T-cell (primary cell): Measurements from ENCODE around the gene TNFSF9. TPM values are rescaled to one million over a fixed set of nuclear protein-coding genes. Genes with fewer than 3 reads are reported as not detected.
"Not testable (repeated sequence)": the region's sequence is repeated elsewhere in the genome, so short reads cannot be mapped to it uniquely, and the experiment has no call there.

Experiments used
- ATAC-seq, 4 experiments: fragments of 200-7000 bp in 3 of 4; fragments of 150-1000 bp in 1 of 4; cut with Tn5 transposase; replicated peaks in 1 of 4; 1 replicate in 3 of 4; 2 replicates in 1 of 4; pipeline ENCODE4 v1.10.0; 2021; ENCODE audit warnings: moderate library complexity in 3 of 4, mild to moderate bottlenecking in 2 of 4, moderate number of reproducible peaks in 1 of 4
- CTCF ChIA-PET, 2 donors: fragments of 300-600 bp; sonication (Branson Sonifier 250); formaldehyde crosslinking; loops; one replicate each; lab custom pipeline; 2022; ENCODE audit warnings: antibody characterized with exemption in 2 of 2; lab: Charles Lee
- POLR2A ChIA-PET, 2 donors: fragments of 300-600 bp; sonication (Branson Sonifier 250); formaldehyde crosslinking; loops; one replicate each; lab custom pipeline; 2022; ENCODE audit warnings: antibody characterized with exemption in 2 of 2; lab: Charles Lee
- DNase-seq, 35 experiments: peaks; one replicate each; pipeline versions ENCODE4 v3.0.0 to v3.0.0-alpha.2; 2013 to 2023
- H3K27ac ChIP-seq: one replicate; pipeline ENCODE4 v1.5.1; 2013; ENCODE audit warnings: low read length
- H3K27me3 ChIP-seq, 2 experiments: replicated peaks in 1 of 2; 1 replicate in 1 of 2; 2 replicates in 1 of 2; pipeline versions ENCODE4 v1.6.1 to v1.7.0; 2013; ENCODE audit warnings: low read length in 1 of 2, mixed read lengths in 1 of 2; ENCODE audit not compliant: control insufficient read depth in 2 of 2, insufficient read depth in 2 of 2; ENCODE audit errors: extremely low read depth in 1 of 2
- H3K36me3 ChIP-seq, 2 donors: 1 replicate in 1 of 2; 2 replicates in 1 of 2; pipeline versions ENCODE4 v1.6.1 to v1.7.0; 2013; ENCODE audit warnings: low read length in 1 of 2; ENCODE audit not compliant: control insufficient read depth in 2 of 2, insufficient read depth in 1 of 2; ENCODE audit errors: extremely low read depth in 1 of 2
- H3K4me1 ChIP-seq, 2 experiments: 1 replicate in 1 of 2; 2 replicates in 1 of 2; pipeline versions ENCODE4 v1.6.1 to v1.7.0; 2013; ENCODE audit warnings: low read length in 2 of 2, mixed read lengths in 1 of 2; ENCODE audit not compliant: insufficient read depth in 2 of 2, control insufficient read depth in 1 of 2; ENCODE audit errors: extremely low read depth in 1 of 2
- H3K4me3 ChIP-seq, 2 donors: 1 replicate in 1 of 2; 2 replicates in 1 of 2; pipeline versions ENCODE4 v1.5.1 to v1.7.0; 2013; ENCODE audit warnings: mild to moderate bottlenecking in 2 of 2, low read length in 1 of 2, moderate library complexity in 1 of 2; ENCODE audit not compliant: control insufficient read depth in 1 of 2; ENCODE audit errors: extremely low read depth in 1 of 2
- H3K9me3 ChIP-seq: 2 replicates; pipeline ENCODE4 v1.7.0; 2013
- H3K27ac Mint-ChIP-seq, 2 donors: one replicate each; pipeline ENCODE4 v1.8.0; 2020 to 2021; ENCODE audit warnings: mild to moderate bottlenecking in 2 of 2, mixed read lengths in 2 of 2
- H3K27me3 Mint-ChIP-seq, 2 donors: one replicate each; pipeline ENCODE4 v1.8.0; 2021 to 2022; ENCODE audit warnings: mixed read lengths in 2 of 2
- H3K36me3 Mint-ChIP-seq: one replicate; pipeline ENCODE4 v1.8.0; 2021; ENCODE audit warnings: mixed read lengths
- H3K4me1 Mint-ChIP-seq, 3 donors: one replicate each; pipeline ENCODE4 v1.8.0; 2020 to 2022; ENCODE audit warnings: mixed read lengths in 3 of 3, mild to moderate bottlenecking in 1 of 3
- H3K4me3 Mint-ChIP-seq, 3 donors: one replicate each; pipeline ENCODE4 v1.8.0; 2020 to 2022; ENCODE audit warnings: mild to moderate bottlenecking in 3 of 3, mixed read lengths in 3 of 3, moderate library complexity in 3 of 3
- H3K9me3 Mint-ChIP-seq, 3 donors: one replicate each; pipeline ENCODE4 v1.8.0; 2020 to 2022; ENCODE audit warnings: mixed read lengths in 3 of 3
- WGBS: methylation state at CpG from one replicate; pipeline ENCODE4 v1.1.5; 2013; ENCODE audit warnings: missing lambda C conversion rate; ENCODE audit not compliant: insufficient coverage; 5-methylcytosine and 5-hydroxymethylcytosine counted together
- total RNA-seq, 35 experiments: library from RNA in 6 of 35; stranded (reverse) in 6 of 35; fragments of 120-200 nt in 1 of 35; gene quantifications; one replicate each; pipeline versions ENCODE4 v1.2.1 to v1.2.4 and lab custom pipeline; 2013 to 2026

Gene TNFSF9
- total RNA-seq, 5 donors from 2014 or later (not counting 1 experiment from before 2014, with no cell fraction given): 1.3 to 6.0 (median 1.6) TPM

GRCh38 chr19:6562437-6562836 lies 31.6 kb downstream of the TNFSF9 start:
- H3K27me3 ChIP-seq, CTCF ChIA-PET, DNase-seq, ATAC-seq, POLR2A ChIA-PET, H3K9me3 ChIP-seq, H3K4me3 ChIP-seq, H3K4me1 Mint-ChIP-seq, H3K4me1 ChIP-seq, H3K27ac ChIP-seq, H3K36me3 Mint-ChIP-seq, H3K4me3 Mint-ChIP-seq, H3K36me3 ChIP-seq, H3K27ac Mint-ChIP-seq: not testable (repeated sequence)
- H3K9me3 Mint-ChIP-seq: peaks cover 4 to 11% (median 8%) of the 10 kb centered on the region in 3 donors
- peaks cover 5 to 17% of the 10 kb centered on the region in 2 donors for H3K27me3 Mint-ChIP-seq
- WGBS: 0% methylated on average over 1 of the region's 1 CpG

GRCh38 chr19:6564393-6564792 lies 33.6 kb downstream of the TNFSF9 start:
- Histone ChIP-seq H3K36me3 (no peaks in the 10 kb centered on the region), H3K27ac (no peak overlapping the region), H3K4me1 (no peaks in the 10 kb centered on the region), H3K9me3 (no peaks in the 10 kb centered on the region), H3K4me3 (no peak overlapping the region), H3K27me3 (no peaks in the 10 kb centered on the region)
- no peak overlapping the region for H3K27ac Mint-ChIP-seq
- ChIA-PET CTCF (no interaction called here), POLR2A (no interaction called here)
- H3K4me3 Mint-ChIP-seq: no peak overlapping the region
- peaks cover 10 to 20% of the 10 kb centered on the region in 2 donors for H3K27me3 Mint-ChIP-seq
- peaks cover 4 to 11% (median 8%) of the 10 kb centered on the region in 3 donors for H3K9me3 Mint-ChIP-seq
- no peaks in the 10 kb centered on the region for H3K36me3 Mint-ChIP-seq
- 61% methylated on average over 2 of the region's 2 CpGs for WGBS
- peak in 1 of 35 experiments; percentile 34 for DNase-seq
- H3K4me1 Mint-ChIP-seq: no peaks in the 10 kb centered on the region
- no peak for ATAC-seq

GRCh38 chr19:6566727-6567126 lies 35.9 kb downstream of the TNFSF9 start:
- H3K27ac Mint-ChIP-seq, H3K4me1 ChIP-seq, H3K9me3 ChIP-seq, DNase-seq, CTCF ChIA-PET, H3K4me3 ChIP-seq, H3K4me3 Mint-ChIP-seq, H3K36me3 ChIP-seq, POLR2A ChIA-PET, H3K36me3 Mint-ChIP-seq, H3K4me1 Mint-ChIP-seq, ATAC-seq, H3K27me3 ChIP-seq, H3K27ac ChIP-seq: not testable (repeated sequence)
- Mint-ChIP-seq H3K9me3 (peaks cover 4 to 15% (median 8%) of the 10 kb centered on the region in 3 donors), H3K27me3 (peaks cover 20 to 31% of the 10 kb centered on the region in 2 donors)
- WGBS: 52% methylated on average over 2 of the region's 3 CpGs

GRCh38 chr19:6568010-6568526 lies 37.2 kb downstream of the TNFSF9 start:
- no CpG with 5 or more reads among the region's 8 CpGs for WGBS
- DNase-seq (no peak), ATAC-seq (no peak)
- peaks cover 4 to 15% (median 8%) of the 10 kb centered on the region in 3 donors for H3K9me3 Mint-ChIP-seq
- H3K27me3 Mint-ChIP-seq: peaks cover 26 to 28% of the 10 kb centered on the region in 2 donors
- H3K27ac Mint-ChIP-seq: peak overlapping the region in 1 of 2 donors; percentile 49
- no peak overlapping the region for H3K4me3 Mint-ChIP-seq
- H3K4me1 ChIP-seq: no peaks in the 10 kb centered on the region
- no peaks in the 10 kb centered on the region for H3K9me3 ChIP-seq
- ChIA-PET POLR2A (interaction anchor here in 1 of 2 donors (0.6 kb wide), 1 partner anchor 49 kb away, joined by 3 read pairs; no protein-coding TSS in a partner anchor), CTCF (interaction anchor here in 1 of 2 donors (0.6 kb wide), 1 partner anchor 339 kb away, joined by 5 read pairs; no protein-coding TSS in a partner anchor)
- no peak overlapping the region for H3K27ac ChIP-seq
- no peaks in the 10 kb centered on the region for H3K36me3 Mint-ChIP-seq
- no peaks in the 10 kb centered on the region for H3K36me3 ChIP-seq
- peaks cover 2 to 6% of the 10 kb centered on the region in 2 experiments for H3K27me3 ChIP-seq
- no peaks in the 10 kb centered on the region for H3K4me1 Mint-ChIP-seq
- no peak overlapping the region for H3K4me3 ChIP-seq

GRCh38 chr19:6568816-6569215 lies 38.0 kb downstream of the TNFSF9 start:
- Mint-ChIP-seq H3K27ac (no peak overlapping the region), H3K9me3 (peaks cover 4 to 15% (median 8%) of the 10 kb centered on the region in 3 donors), H3K4me3 (no peak overlapping the region), H3K4me1 (no peaks in the 10 kb centered on the region), H3K27me3 (peaks cover 26 to 28% of the 10 kb centered on the region in 2 donors), H3K36me3 (no peaks in the 10 kb centered on the region)
- Histone ChIP-seq H3K27me3 (peaks cover 4 to 6% of the 10 kb centered on the region in 2 experiments), H3K4me1 (no peaks in the 10 kb centered on the region), H3K9me3 (no peaks in the 10 kb centered on the region), H3K4me3 (no peak overlapping the region), H3K27ac (no peak overlapping the region), H3K36me3 (no peaks in the 10 kb centered on the region)
- ATAC-seq: no peak
- 100% methylated on average over 1 of the region's 3 CpGs for WGBS
- DNase-seq: no peak
- CTCF ChIA-PET: no interaction called here
- POLR2A ChIA-PET: no interaction called here

- no CpG with 5 or more reads among the region's 3 CpGs for WGBS
- peaks cover 4 to 6% of the 10 kb centered on the region in 2 experiments for H3K27me3 ChIP-seq
- H3K4me3 ChIP-seq: no peak overlapping the region
- ATAC-seq (no peak), DNase-seq (no peak)
- POLR2A ChIA-PET: no interaction called here
- no peak overlapping the region for H3K27ac ChIP-seq
- CTCF ChIA-PET: no interaction called here
- no peaks in the 10 kb centered on the region for H3K9me3 ChIP-seq
- Mint-ChIP-seq H3K36me3 (no peaks in the 10 kb centered on the region), H3K4me3 (no peak overlapping the region), H3K27ac (no peak overlapping the region), H3K27me3 (peaks cover 19 to 26% of the 10 kb centered on the region in 2 donors), H3K4me1 (no peaks in the 10 kb centered on the region), H3K9me3 (peaks cover 0 to 7% (median 0%) of the 10 kb centered on the region in 3 donors)
- H3K4me1 ChIP-seq: no peaks in the 10 kb centered on the region
- no peaks in the 10 kb centered on the region for H3K36me3 ChIP-seq
These were observed 39.9 kb downstream of the TNFSF9 start for GRCh38 chr19:6570764-6571163.
